ENCODE results near the gene PRCD. TPM values are rescaled to one million over a fixed set of nuclear protein-coding genes. Genes with fewer than 3 reads are reported as not detected.
"Not testable (repeated sequence)": the region's sequence is repeated elsewhere in the genome, so short reads cannot be mapped to it uniquely, and the experiment has no call there.

Gene PRCD
- total and polyA plus RNA-seq, 11 donors = 1.1 to 7.6 (median 2.7) TPM

DNA sequence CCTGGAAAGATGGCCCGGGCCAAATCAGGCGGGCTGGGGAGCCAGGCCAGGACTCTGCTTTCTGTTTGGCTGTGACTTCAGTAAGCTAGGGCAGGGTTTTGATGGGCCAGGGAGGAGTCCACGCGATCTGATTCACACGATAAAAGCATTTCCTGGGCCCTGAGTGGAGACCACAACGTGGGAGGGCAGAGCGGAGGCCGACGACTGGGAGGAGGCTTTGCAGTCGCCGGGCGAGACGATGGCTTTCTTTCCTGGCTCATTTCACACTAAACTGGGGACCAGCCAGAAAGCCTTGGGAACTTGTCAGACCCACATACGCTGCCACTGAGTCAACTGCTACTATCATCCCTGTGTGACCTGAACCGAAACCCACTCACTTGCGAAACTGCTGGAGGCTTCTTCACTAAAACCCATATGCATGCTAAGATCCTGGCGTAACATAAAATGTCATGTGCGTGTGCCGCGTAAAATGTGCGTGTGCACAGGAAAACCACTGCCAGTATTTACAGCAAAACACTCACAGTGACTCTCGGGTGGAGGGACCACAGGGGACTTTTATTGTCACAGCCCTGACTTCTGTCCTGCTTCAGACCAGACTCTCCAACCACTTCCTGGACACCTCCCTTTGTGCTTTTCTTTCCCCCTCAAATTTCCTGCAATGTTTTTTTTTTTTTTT is 24.4 kb upstream of the PRCD start:
- DNase-seq = peak in 3 of 5 donors; percentile 68 to 86 (median 85)
- ATAC-seq = peak; percentile 52 to 85 (median 75)
- no peak for TF ChIP-seq POLR2A (IDR thresholded peaks at IDR 0.05)
- TF ChIP-seq, protein P1, sequence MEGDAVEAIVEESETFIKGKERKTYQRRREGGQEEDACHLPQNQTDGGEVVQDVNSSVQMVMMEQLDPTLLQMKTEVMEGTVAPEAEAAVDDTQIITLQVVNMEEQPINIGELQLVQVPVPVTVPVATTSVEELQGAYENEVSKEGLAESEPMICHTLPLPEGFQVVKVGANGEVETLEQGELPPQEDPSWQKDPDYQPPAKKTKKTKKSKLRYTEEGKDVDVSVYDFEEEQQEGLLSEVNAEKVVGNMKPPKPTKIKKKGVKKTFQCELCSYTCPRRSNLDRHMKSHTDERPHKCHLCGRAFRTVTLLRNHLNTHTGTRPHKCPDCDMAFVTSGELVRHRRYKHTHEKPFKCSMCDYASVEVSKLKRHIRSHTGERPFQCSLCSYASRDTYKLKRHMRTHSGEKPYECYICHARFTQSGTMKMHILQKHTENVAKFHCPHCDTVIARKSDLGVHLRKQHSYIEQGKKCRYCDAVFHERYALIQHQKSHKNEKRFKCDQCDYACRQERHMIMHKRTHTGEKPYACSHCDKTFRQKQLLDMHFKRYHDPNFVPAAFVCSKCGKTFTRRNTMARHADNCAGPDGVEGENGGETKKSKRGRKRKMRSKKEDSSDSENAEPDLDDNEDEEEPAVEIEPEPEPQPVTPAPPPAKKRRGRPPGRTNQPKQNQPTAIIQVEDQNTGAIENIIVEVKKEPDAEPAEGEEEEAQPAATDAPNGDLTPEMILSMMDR (IDR thresholded peaks at IDR 0.05) = no peak
- Histone ChIP-seq H3K27ac (peak overlapping the region; percentile 59 to 87 (median 74)), H3K4me1 (peaks cover 0 to 54% (median 9%) of the 10 kb centered on the region in 12 donors), H3K9me3 (no peaks in the 10 kb centered on the region), H3K4me3 (peak overlapping the region in 10 of 12 donors; percentile 11 to 42 (median 28)), H3K36me3 (no peaks in the 10 kb centered on the region), H3K27me3 (no peaks in the 10 kb centered on the region)
- 33 to 60% (median 49%) methylated on average over 22 of the region's 22 CpGs for WGBS, 4 donors
- intact Hi-C loops (cut with DNase I) = no loop called here

DNA sequence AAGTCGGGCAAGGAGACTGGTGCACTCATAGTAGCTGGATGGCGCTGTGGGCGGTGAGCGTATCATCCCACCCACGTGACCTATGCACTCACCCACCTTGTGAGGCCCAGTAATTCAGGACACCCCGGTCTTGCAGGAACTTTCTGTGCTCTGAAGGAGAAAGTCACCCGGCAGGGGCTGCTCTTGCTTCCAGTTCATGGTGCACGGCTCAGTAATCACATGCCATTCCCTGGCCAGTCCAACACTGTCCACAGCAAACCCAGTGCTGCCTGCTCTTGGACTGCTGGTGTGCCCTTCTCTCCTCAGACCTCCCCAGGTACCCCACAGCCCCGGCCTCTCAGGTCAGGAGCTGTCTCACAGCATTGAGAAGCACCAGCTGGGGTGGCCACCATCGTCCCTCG is 22.2 kb upstream of the PRCD start:
- Histone ChIP-seq H3K27me3 (no peaks in the 10 kb centered on the region), H3K4me1 (peaks cover 0 to 34% (median 9%) of the 10 kb centered on the region in 12 donors), H3K4me3 (no peak overlapping the region), H3K36me3 (no peaks in the 10 kb centered on the region), H3K27ac (no peak overlapping the region), H3K9me3 (no peaks in the 10 kb centered on the region)
- DNase-seq (no peak), ATAC-seq (no peak)
- 84 to 91% (median 88%) methylated on average over 11 of the region's 11 CpGs for WGBS, 4 donors
- no peak for TF ChIP-seq POLR2A (IDR thresholded peaks at IDR 0.05)
- TF ChIP-seq, protein P1 (IDR thresholded peaks at IDR 0.05) = no peak
- intact Hi-C loops (cut with DNase I) = no loop called here

DNA sequence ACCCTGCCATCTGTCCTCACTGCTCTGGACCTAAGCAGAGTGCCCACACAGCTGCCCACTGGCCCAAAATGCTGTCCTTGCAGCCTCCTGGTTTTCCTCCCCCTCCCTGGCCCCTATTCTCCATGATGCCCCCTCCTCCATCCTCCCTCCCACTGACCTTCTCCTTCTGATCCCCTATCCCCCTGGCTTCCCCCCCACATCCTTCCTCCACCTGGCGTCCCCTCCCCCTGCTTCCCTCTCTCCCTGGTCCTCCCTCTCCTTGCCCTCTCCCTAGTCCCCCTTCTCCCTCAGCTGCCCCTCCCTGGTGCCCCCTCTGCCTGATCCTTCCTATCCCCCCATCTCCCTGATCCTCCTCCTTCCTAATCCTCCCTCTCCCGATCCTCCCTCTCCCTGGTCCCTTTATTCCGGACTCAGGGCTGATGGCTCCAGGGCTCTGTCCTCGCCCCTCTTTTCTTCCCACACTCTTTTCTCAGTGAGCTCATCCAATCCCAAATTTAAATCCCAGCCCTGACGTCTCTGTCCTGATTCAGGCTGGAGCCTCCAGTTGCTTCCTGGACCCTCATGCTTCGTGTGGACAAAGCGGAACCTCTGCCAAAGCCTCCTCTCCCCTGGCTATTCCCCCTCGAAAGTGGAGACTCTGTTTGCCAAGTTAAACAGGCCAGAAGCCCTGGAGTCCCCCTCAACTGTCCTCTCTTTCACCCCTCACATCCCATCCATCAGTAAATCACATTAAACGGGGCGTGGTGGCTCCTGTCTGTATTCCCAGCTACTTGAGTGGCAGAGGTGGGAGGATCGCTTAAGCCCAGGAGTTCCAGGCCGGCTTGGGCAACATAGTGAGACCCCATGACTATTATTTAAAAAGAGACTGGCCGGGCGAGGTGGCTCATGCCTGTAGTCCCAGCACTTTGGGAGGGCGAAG is 20.5 kb upstream of the PRCD start:
- ATAC-seq = peak in 1 of 4 donors; percentile 3
- TF ChIP-seq POLR2A (IDR thresholded peaks at IDR 0.05) = no peak
- TF ChIP-seq, protein P1 (IDR thresholded peaks at IDR 0.05) = no peak
- no peak overlapping the region for H3K4me3 ChIP-seq
- peak overlapping the region in 3 of 12 donors; percentile 2 to 54 (median 27) for H3K27ac ChIP-seq
- DNase-seq = peak in 1 of 5 donors; percentile 35
- H3K4me1 ChIP-seq = peaks cover 0 to 35% (median 16%) of the 10 kb centered on the region in 12 donors
- intact Hi-C loops (cut with DNase I) = no loop called here
- H3K36me3 ChIP-seq = no peaks in the 10 kb centered on the region
- WGBS, 4 donors = 51 to 65% (median 64%) methylated on average over 13 to 15 of the region's 15 CpGs
- H3K9me3 ChIP-seq = no peaks in the 10 kb centered on the region
- H3K27me3 ChIP-seq = no peaks in the 10 kb centered on the region

DNA sequence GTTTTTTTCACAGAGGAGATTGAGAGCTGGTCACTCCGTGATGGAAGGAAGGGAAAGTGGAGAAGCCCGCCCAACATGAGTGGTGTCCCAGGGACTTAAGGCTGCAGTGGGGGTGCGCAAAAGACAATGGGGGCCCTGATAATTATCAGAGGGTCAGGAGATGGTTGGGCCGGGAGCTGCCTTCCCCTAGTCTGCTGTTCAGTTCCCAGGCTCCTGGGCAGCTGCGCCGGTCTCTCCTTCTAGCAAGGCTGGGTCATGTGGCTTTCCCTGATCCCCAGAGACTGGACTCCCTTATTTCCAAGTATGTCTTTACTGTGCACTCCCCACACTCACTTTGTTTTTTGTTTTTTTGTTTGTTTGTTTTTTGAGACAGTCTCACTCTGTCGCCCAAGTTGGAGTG is 18.6 kb upstream of the PRCD start:
- intact Hi-C loops (cut with DNase I) = loop anchor here in 8 of 10 donors (5.0 to 10.0 kb wide), 6 partner anchors 66 to 194 kb away; partner anchors contain the start of genes ST6GALNAC2 (in 2 of the 8) and MXRA7 (in 1 of the 8)
- Histone ChIP-seq H3K9me3 (no peaks in the 10 kb centered on the region), H3K36me3 (no peaks in the 10 kb centered on the region), H3K4me1 (peaks cover 2 to 27% (median 20%) of the 10 kb centered on the region in 12 donors), H3K27ac (no peak overlapping the region), H3K27me3 (no peaks in the 10 kb centered on the region), H3K4me3 (no peak overlapping the region)
- ATAC-seq (no peak), DNase-seq (no peak)
- 80 to 95% (median 90%) methylated on average over 7 of the region's 7 CpGs for WGBS, 4 donors
- TF ChIP-seq, protein P1 (IDR thresholded peaks at IDR 0.05) = no peak
- no peak for TF ChIP-seq POLR2A (IDR thresholded peaks at IDR 0.05)

DNA sequence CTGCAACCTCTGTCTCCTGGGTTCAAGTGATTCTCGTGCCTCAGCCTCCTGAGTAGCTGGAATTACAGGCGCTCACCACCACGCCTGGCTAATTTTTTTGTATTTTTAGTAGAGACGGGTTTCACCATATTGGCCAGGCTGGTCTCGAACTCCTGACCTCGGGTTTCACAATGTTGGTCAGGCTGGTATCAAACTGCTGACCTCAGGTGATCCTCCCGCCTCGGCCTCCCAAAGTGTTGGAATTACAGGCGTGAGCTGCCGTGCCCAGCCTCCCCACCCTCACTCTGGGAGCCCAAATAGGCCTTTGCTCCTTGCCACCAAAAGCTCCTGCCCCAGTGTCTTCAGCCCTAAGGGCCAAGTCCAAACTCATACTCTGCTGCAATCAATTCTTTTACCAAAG is 18.2 kb upstream of the PRCD start:
- not testable (repeated sequence) for H3K36me3 ChIP-seq, H3K9me3 ChIP-seq, DNase-seq, H3K4me3 ChIP-seq, ATAC-seq, H3K27ac ChIP-seq, H3K27me3 ChIP-seq
- 85 to 94% (median 92%) methylated on average over 9 to 10 of the region's 10 CpGs for WGBS, 4 donors
- peaks cover 2 to 27% (median 20%) of the 10 kb centered on the region in 12 donors for H3K4me1 ChIP-seq
- intact Hi-C loops (cut with DNase I) = loop anchor here (1.0 to 10.0 kb wide), 11 partner anchors 25 to 193 kb away; partner anchors contain the start of genes ST6GALNAC2 (in 2 of the 10) and MXRA7 (in 1 of the 10)
